Effector CD8-positive, alpha-beta T cell (primary cell): ENCODE measurements around the gene GSTA1.
"Not testable (repeated sequence)": the region's sequence is repeated elsewhere in the genome, so short reads cannot be mapped to it uniquely, and the experiment has no call there.

Experiments used
- DNase-seq: peaks from one replicate; lab custom pipeline; 2025; lab: John Stamatoyannopoulos, UW

GSTA1 gene

GRCh38 chr6:52757651-52758338 is 45.8 kb downstream of the GSTA1 start:
- not testable (repeated sequence) for DNase-seq

GRCh38 chr6:52754443-52754842 is 49.2 kb downstream of the GSTA1 start:
- no peak for DNase-seq

GRCh38 chr6:52753137-52753536 is 50.5 kb downstream of the GSTA1 start:
- DNase-seq: not testable (repeated sequence)

- no peak for DNase-seq
These were observed 51.3 kb downstream of the GSTA1 start for GRCh38 chr6:52752310-52752709.

- no peak for DNase-seq
These were observed 54.0 kb downstream of the GSTA1 start for GRCh38 chr6:52749556-52750152.

- not testable (repeated sequence) for DNase-seq
These were observed 56.3 kb downstream of the GSTA1 start for GRCh38 chr6:52747301-52747700.

GRCh38 chr6:52746213-52746612 is 57.4 kb downstream of the GSTA1 start:
- DNase-seq: no peak

GRCh38 chr6:52745764-52746201 is 57.8 kb downstream of the GSTA1 start:
- DNase-seq: no peak

- DNase-seq: no peak
These were observed 61.7 kb downstream of the GSTA1 start for GRCh38 chr6:52741872-52742271.
